Measurements from ENCODE around the gene PPARA.

Gene PPARA

GRCh38 chr22:46280063-46280817 lies 129.9 kb downstream of the PPARA start:
- H3K9ac ChIP-seq: peak overlapping the region in 2 of 11 experiments; percentile 7 to 51; a peak in 3 of 22 replicates
- H3K27ac ChIP-seq: peak overlapping the region in 4 of 11 experiments; percentile 25 to 59 (median 44); a peak in 4 of 22 replicates
- H3K4me2 ChIP-seq: peak overlapping the region in 9 of 11 experiments; percentile 6 to 60 (median 40); a peak in 12 of 22 replicates
- H3K9me3 ChIP-seq (replicated peaks in 1 of 11): peaks cover 0 to 9% (median 0%) of the 10 kb centered on the region in 11 experiments; a peak in 2 of 22 replicates
- no peak for TF ChIP-seq Cebpa-rat (IDR thresholded peaks at IDR 0.05)
- no peaks in the 10 kb centered on the region; a peak in 1 of 22 replicates for H4K20me1 ChIP-seq
- no peak overlapping the region for H3K4me3 ChIP-seq
- H3K27me3 ChIP-seq: no peaks in the 10 kb centered on the region
- H3K36me3 ChIP-seq: peaks cover 8 to 93% (median 34%) of the 10 kb centered on the region in 11 experiments; a peak in 19 of 22 replicates
- peaks cover 14 to 26% (median 16%) of the 10 kb centered on the region in 10 experiments; a peak in 18 of 20 replicates for H3K4me1 ChIP-seq

DNA sequence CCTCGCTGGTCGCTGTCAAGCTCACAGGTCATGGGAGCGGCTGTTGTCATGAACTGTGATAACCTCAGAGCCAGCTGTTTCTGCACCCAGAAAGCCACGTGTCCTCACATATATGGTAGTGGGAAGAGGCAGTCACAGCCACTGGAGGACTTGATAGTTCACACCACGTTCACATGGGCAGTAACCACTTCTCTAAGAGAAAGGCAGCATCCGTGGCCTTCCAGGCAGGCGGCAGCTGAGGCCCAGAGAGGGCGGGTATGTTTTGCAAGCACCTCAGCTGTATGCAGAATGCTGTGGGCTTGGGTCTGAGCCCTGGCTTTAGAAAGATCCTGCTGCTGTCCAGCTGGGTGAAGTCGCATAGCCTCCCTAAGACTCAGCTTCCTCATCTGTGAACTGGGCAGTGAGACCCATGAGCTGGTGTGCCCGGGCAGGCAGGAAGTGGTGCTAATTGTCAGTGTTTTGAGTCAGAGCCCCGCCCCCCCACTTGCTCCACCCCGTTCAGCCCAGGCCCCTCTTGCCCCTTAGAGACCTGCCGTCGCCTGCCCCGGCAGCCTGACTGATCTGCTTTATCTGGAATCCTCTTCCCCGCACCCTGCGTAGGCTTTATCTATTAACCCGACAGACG lies 130.8 kb downstream of the PPARA start:
- Histone ChIP-seq H3K4me2 (peak overlapping the region in 10 of 11 experiments; percentile 6 to 60 (median 38); a peak in 16 of 22 replicates), H3K9ac (peak overlapping the region in 2 of 11 experiments; percentile 7 to 51; a peak in 3 of 22 replicates), H3K4me3 (no peak overlapping the region), H3K9me3 (replicated peaks in 1 of 11) (peaks cover 0 to 9% (median 0%) of the 10 kb centered on the region in 11 experiments; a peak in 1 of 22 replicates), H4K20me1 (no peaks in the 10 kb centered on the region; a peak in 1 of 22 replicates), H3K27ac (peak overlapping the region in 1 of 11 experiments; percentile 55; a peak in 2 of 22 replicates), H3K36me3 (peaks cover 3 to 93% (median 35%) of the 10 kb centered on the region in 11 experiments; a peak in 17 of 22 replicates), H3K4me1 (peaks cover 14 to 26% (median 20%) of the 10 kb centered on the region in 10 experiments), H3K27me3 (no peaks in the 10 kb centered on the region)
- no peak for TF ChIP-seq Cebpa-rat (IDR thresholded peaks at IDR 0.05)

DNA sequence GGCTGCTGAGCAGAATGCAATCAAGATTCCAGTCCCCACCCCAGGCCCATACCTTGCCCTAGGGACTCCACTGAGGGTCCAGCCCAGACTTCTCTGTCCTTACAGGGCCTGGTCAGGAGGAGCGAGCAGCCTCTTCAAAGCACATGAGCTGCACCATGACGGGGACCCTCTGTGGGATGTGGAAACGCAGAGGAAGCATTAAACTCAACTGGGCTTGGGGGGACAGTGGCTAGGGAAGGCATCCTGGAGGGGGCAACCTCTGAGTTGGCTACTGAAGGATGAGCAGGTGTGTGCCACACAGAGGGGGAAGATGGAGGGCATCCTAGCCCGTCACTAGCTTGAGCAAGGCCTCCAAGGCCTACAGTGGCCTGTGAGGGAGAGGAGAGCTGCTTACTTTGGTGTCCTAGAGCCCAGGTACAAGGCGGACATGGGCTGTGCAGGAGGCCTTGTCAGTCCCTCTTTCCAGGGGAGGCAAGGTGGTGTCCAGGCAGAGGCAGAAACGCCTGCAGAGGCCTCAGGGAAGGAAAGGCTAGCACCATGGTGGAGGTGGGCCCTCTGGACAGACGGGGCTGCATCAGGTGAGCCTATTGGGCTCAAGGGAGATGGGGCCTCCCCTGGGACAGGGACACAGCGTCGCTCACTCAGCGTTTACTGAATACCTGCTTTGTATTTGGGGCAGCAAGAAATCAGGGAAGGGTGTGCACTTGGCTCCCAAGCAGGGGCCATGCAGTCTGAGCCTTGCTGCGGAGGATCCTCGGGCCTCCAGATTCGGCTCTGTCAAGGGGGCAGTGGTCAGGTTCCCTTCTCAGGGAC lies 131.7 kb downstream of the PPARA start:
- no peaks in the 10 kb centered on the region for H3K27me3 ChIP-seq
- TF ChIP-seq Cebpa-rat (IDR thresholded peaks at IDR 0.05): no peak
- H3K9me3 ChIP-seq (replicated peaks in 1 of 11): peaks cover 0 to 9% (median 0%) of the 10 kb centered on the region in 11 experiments; a peak in 1 of 22 replicates
- H4K20me1 ChIP-seq: no peaks in the 10 kb centered on the region; a peak in 1 of 22 replicates
- H3K4me2 ChIP-seq: peak overlapping the region in 6 of 11 experiments; percentile 29 to 60 (median 43); a peak in 6 of 22 replicates
- H3K27ac ChIP-seq: no peak overlapping the region
- H3K4me1 ChIP-seq: peaks cover 20 to 36% (median 29%) of the 10 kb centered on the region in 10 experiments
- H3K36me3 ChIP-seq: peaks cover 3 to 94% (median 35%) of the 10 kb centered on the region in 11 experiments; a peak in 17 of 22 replicates
- no peak overlapping the region for H3K9ac ChIP-seq
- no peak overlapping the region for H3K4me3 ChIP-seq

DNA sequence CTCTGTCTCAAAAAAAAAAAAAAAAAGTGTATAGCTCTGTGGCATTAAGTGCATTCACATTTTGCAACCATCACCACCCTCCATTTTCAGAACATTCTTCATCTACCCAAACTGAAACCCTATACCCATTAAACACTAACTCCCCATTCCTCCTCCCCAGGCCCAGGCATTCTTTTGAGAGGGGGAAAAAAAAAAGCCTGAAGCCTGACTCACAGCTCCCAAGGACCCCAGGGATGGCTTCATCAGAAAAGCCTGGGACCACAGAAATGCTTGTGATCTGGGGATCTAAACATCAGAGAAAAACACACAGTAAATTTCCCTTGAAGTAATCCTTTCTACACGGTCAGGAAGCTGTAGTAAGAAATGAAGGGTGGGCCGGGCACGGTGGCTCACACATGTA lies 135.7 kb downstream of the PPARA start:
- no peaks in the 10 kb centered on the region for H3K9me3 ChIP-seq (replicated peaks in 1 of 11)
- peak overlapping the region in 7 of 11 experiments; percentile 28 to 99 (median 96); a peak in 8 of 22 replicates for H3K4me2 ChIP-seq
- H3K4me1 ChIP-seq: peaks cover 53 to 68% (median 60%) of the 10 kb centered on the region in 10 experiments
- TF ChIP-seq Cebpa-rat (IDR thresholded peaks at IDR 0.05): no peak
- H3K36me3 ChIP-seq: peaks cover 0 to 61% (median 16%) of the 10 kb centered on the region in 11 experiments; a peak in 12 of 22 replicates
- no peak overlapping the region for H3K27ac ChIP-seq
- H3K27me3 ChIP-seq: no peaks in the 10 kb centered on the region
- no peak overlapping the region for H3K9ac ChIP-seq
- no peaks in the 10 kb centered on the region; a peak in 1 of 22 replicates for H4K20me1 ChIP-seq
- H3K4me3 ChIP-seq: no peak overlapping the region

DNA sequence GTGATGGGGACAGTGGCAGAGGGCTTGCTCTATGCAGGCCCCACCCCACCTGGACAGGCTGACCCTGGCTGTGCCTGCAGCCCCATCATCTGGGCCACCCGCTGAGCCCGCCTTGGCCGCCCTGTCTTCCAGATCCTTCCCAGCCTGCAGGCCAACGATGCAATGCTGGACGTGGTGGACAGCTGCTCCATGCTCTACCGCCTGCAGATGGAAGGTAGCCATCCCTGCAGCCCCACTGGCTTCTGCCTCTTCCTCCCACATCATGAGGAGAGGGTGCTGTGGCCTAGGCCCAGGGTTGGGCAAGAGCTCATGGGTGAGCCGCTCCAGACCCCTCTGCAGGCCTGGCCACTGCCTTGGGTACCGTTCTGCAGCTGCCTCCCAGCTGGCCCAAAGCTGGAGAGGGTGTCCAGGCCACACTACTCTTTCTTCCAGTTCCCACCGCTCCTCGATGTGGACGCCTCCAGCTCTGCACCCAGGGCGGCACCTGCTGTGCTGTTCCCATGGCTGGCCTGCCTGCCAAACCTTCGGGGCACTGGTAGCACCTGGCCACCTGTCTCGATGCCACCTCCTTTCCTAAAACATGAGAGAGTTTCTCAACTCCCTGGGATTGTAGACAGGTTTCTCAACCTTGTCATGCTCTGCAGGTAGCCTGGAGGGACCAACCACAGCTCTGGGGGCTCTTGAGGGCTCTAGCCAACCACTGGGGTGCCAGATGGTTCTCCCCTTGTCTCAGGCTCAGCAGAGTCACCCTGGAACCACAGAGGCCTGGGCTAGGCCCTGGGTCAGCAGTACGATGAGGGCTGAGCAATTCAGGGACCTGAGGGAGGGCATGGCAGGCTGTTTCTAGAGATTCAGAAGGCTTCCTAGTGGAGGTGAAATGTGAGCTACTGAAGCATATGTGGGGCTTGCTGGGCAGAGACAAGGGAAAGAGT lies 136.9 kb downstream of the PPARA start:
- no peaks in the 10 kb centered on the region; a peak in 1 of 22 replicates for H4K20me1 ChIP-seq
- no peaks in the 10 kb centered on the region for H3K27me3 ChIP-seq
- H3K36me3 ChIP-seq: peaks cover 0 to 63% (median 18%) of the 10 kb centered on the region in 11 experiments; a peak in 13 of 22 replicates
- H3K9me3 ChIP-seq (replicated peaks in 1 of 11): peaks cover 0 to 8% (median 5%) of the 10 kb centered on the region in 11 experiments; a peak in 9 of 22 replicates
- TF ChIP-seq Cebpa-rat (IDR thresholded peaks at IDR 0.05): no peak
- peak overlapping the region; percentile 71 to 88 (median 84) for H3K27ac ChIP-seq
- peak overlapping the region; percentile 59 to 85 (median 75) for H3K9ac ChIP-seq
- peak overlapping the region; percentile 85 to 99 (median 96) for H3K4me2 ChIP-seq
- peaks cover 53 to 65% (median 58%) of the 10 kb centered on the region in 10 experiments for H3K4me1 ChIP-seq
- H3K4me3 ChIP-seq: peak overlapping the region in 8 of 10 experiments; percentile 34 to 67 (median 49); a peak in 13 of 20 replicates

DNA sequence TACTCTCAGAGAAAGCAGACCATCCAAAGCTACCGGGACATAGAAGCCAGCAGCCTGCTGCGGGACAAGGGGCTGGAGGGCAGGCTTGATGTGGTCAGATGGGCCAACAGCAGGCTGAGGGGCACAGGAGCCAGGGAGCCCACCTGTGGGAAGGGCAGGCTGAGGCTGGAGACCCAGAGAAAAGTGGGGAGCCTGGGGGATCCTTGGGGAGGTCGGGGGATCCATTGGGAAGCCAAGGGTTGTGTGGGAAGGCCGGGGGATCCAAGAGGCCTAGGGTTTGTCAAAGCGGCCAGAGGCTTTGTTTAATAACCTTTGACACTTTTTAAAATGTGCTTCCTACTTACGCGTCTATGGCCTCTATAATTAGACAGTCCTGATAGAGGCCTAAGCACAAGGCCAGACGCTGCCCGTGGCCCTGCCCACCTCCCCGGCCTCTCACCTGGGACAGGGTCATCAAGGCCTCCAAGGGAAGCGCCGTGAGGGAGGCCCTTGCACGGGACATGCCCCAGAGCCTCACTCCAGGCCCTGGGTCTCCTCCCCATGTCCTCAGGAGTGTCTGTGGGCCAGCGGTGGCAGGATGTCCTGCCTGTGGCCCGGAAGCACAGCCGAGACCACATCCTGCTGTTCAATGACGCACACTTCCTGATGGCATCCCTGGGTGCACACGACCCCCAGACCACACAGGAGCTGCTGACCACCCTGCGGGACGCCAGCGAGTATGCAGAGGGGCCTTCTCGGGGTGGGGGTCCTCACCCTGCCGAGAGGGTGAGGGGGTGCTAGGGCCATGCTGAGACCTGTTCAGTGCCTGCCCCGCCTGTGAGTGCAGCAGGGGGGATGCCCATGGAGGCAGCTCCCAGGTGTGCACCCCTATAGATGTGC lies 137.8 kb downstream of the PPARA start:
- peak overlapping the region; percentile 59 to 85 (median 75) for H3K9ac ChIP-seq
- H3K9me3 ChIP-seq (replicated peaks in 1 of 11): peaks cover 0 to 8% (median 6%) of the 10 kb centered on the region in 11 experiments; a peak in 9 of 22 replicates
- H3K4me3 ChIP-seq: peak overlapping the region in 9 of 10 experiments; percentile 34 to 67 (median 44); a peak in 17 of 20 replicates
- H3K27ac ChIP-seq: peak overlapping the region; percentile 71 to 88 (median 84)
- peaks cover 62 to 74% (median 67%) of the 10 kb centered on the region in 10 experiments for H3K4me1 ChIP-seq
- H3K36me3 ChIP-seq: peaks cover 0 to 59% (median 18%) of the 10 kb centered on the region in 11 experiments; a peak in 13 of 22 replicates
- no peaks in the 10 kb centered on the region for H4K20me1 ChIP-seq
- H3K4me2 ChIP-seq: peak overlapping the region; percentile 85 to 99 (median 96)
- H3K27me3 ChIP-seq: no peaks in the 10 kb centered on the region
- no peak for TF ChIP-seq Cebpa-rat (IDR thresholded peaks at IDR 0.05)

Measured in BLaER1 treated with 17β-estradiol and CSF1 and Interleukin-3, amounts not matched to agents 10 nM and 100 nM (cell line).